CD4-positive, alpha-beta T cell (primary cell): ENCODE data around the gene CASS4. TPM values are rescaled to one million over a fixed set of nuclear protein-coding genes. Genes with fewer than 3 reads are reported as not detected.

ENCODE experiments used
- ATAC-seq: fragments of 200-7000 bp; cut with Tn5 transposase; one replicate; pipeline ENCODE4 v1.10.0; 2022; ENCODE audit warnings: mild to moderate bottlenecking; ENCODE audit not compliant: poor library complexity
- CTCF ChIA-PET: fragments of 350-600 bp; sonication (Branson Sonifier 250); formaldehyde crosslinking; loops from one replicate; lab custom pipeline; 2021; ENCODE audit warnings: antibody characterized with exemption, inconsistent platforms; lab: Charles Lee
- POLR2A ChIA-PET: fragments of 350-600 bp; sonication (Branson Sonifier 250); formaldehyde crosslinking; loops from one replicate; lab custom pipeline; 2021; ENCODE audit warnings: antibody characterized with exemption, inconsistent platforms; lab: Charles Lee
- DNase-seq, 14 experiments: peaks; one replicate each; pipeline ENCODE4 v3.0.0-alpha.2; 2013 to 2020; ENCODE audit warnings: mixed read lengths in 2 of 14
- H3K27ac ChIP-seq, 2 donors: one replicate each; pipeline versions ENCODE4 v1.5.1 to v1.7.0; 2013; ENCODE audit warnings: low read length in 2 of 2, low read depth in 1 of 2, mild to moderate bottlenecking in 1 of 2
- H3K27me3 ChIP-seq, 2 experiments: 1 replicate in 1 of 2; 2 replicates in 1 of 2; pipeline versions ENCODE4 v1.6.1 to v1.7.0; 2013; ENCODE audit warnings: low read length in 2 of 2, control low read depth in 1 of 2, mild to moderate bottlenecking in 1 of 2, moderate library complexity in 1 of 2; ENCODE audit not compliant: insufficient read depth in 2 of 2, control insufficient read depth in 1 of 2
- H3K36me3 ChIP-seq: one replicate; pipeline ENCODE4 v1.6.1; 2013; ENCODE audit warnings: low read length, control low read depth; ENCODE audit not compliant: insufficient read depth
- H3K4me1 ChIP-seq: one replicate; pipeline ENCODE4 v1.6.1; 2013; ENCODE audit warnings: low read length, control low read depth; ENCODE audit not compliant: insufficient read depth
- H3K4me3 ChIP-seq: one replicate; pipeline ENCODE4 v1.5.1; 2013; ENCODE audit warnings: mild to moderate bottlenecking, low read length, moderate library complexity
- H3K9me3 ChIP-seq, 2 experiments: 1 replicate in 1 of 2; 2 replicates in 1 of 2; pipeline versions ENCODE4 v1.6.1 to v1.7.0; 2013; ENCODE audit warnings: low read length in 2 of 2, mild to moderate bottlenecking in 2 of 2, control low read depth in 1 of 2, moderate library complexity in 1 of 2; ENCODE audit not compliant: control insufficient read depth in 1 of 2, insufficient read depth in 1 of 2
- H3K27ac Mint-ChIP-seq: one replicate; pipeline ENCODE4 v1.8.0; 2020; ENCODE audit warnings: mixed read lengths
- H3K27me3 Mint-ChIP-seq: one replicate; pipeline ENCODE4 v1.8.0; 2021; ENCODE audit warnings: mixed read lengths
- H3K36me3 Mint-ChIP-seq: one replicate; pipeline ENCODE4 v1.8.0; 2021; ENCODE audit warnings: low read depth, mixed read lengths
- H3K4me1 Mint-ChIP-seq: one replicate; pipeline ENCODE4 v1.8.0; 2021; ENCODE audit warnings: low read depth, mixed read lengths
- H3K4me3 Mint-ChIP-seq: one replicate; pipeline ENCODE4 v1.8.0; 2020; ENCODE audit warnings: mild to moderate bottlenecking, mixed read lengths
- H3K9me3 Mint-ChIP-seq: one replicate; pipeline ENCODE4 v1.8.0; 2020; ENCODE audit warnings: mixed read lengths
- intact Hi-C, 2 experiments: fragments of 100-400 bp; cut with DNase I in 1 of 2; cut with micrococcal nuclease in 1 of 2; formaldehyde crosslinking; loops; one replicate each; pipeline versions ENCODE4 v1.15.1 to v1.9.0; 2023 to 2025; cut with DNase I, micrococcal nuclease
- total RNA-seq, 174 experiments: library from RNA in 2 of 174; stranded (reverse) in 2 of 174; gene quantifications; one replicate each; pipeline ENCODE4 v1.2.3 and lab custom pipeline; 2021 to 2026
- TF ChIP-seq, protein P1 (sequence below): fragments of 200-600 bp; IDR thresholded peaks from one replicate; pipeline ENCODE4 v1.8.0; 2022; ENCODE audit warnings: antibody characterized with exemption, mild to moderate bottlenecking

Gene CASS4
- total RNA-seq, 2 experiments from 2014 or later = 37.0 to 39.8 TPM

DNA sequence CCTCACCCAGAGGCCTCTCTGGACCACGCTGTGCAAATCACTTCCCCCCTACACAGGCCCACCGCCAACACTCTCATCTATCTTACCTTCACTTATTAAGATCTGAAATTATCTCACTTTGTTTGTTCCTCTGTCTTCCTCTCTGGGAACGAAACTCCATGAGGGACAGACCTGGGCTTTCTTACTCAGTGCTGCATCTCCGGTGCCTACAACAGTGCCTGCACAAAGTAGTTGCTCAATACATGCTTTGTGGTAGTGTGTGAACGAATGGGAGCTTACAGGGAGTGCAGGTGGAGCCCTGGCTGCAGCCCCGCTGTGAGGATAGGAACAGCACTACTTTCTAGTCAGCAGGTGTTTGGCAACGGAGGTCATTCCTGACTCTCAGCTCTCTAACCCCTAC, 5.3 kb downstream of the CASS4 start:
- TF ChIP-seq, protein P1, sequence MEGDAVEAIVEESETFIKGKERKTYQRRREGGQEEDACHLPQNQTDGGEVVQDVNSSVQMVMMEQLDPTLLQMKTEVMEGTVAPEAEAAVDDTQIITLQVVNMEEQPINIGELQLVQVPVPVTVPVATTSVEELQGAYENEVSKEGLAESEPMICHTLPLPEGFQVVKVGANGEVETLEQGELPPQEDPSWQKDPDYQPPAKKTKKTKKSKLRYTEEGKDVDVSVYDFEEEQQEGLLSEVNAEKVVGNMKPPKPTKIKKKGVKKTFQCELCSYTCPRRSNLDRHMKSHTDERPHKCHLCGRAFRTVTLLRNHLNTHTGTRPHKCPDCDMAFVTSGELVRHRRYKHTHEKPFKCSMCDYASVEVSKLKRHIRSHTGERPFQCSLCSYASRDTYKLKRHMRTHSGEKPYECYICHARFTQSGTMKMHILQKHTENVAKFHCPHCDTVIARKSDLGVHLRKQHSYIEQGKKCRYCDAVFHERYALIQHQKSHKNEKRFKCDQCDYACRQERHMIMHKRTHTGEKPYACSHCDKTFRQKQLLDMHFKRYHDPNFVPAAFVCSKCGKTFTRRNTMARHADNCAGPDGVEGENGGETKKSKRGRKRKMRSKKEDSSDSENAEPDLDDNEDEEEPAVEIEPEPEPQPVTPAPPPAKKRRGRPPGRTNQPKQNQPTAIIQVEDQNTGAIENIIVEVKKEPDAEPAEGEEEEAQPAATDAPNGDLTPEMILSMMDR = no peak
- no peaks in the 10 kb centered on the region for H3K27me3 ChIP-seq
- no peaks in the 10 kb centered on the region for H3K36me3 ChIP-seq
- ATAC-seq (no peak), DNase-seq (no peak)
- no peak overlapping the region for H3K4me3 ChIP-seq
- peaks cover 86% of the 10 kb centered on the region for H3K4me1 ChIP-seq
- POLR2A ChIA-PET = interaction anchor here (1.2 to 2.2 kb wide), 6 partner anchors 12 to 981 kb away, joined by 4 to 9 read pairs (median 8); partner anchors contain the start of genes AURKA, CSTF1 and RTF2
- Mint-ChIP-seq H3K9me3 (no peaks in the 10 kb centered on the region), H3K36me3 (peaks cover 27% of the 10 kb centered on the region), H3K27ac (peak overlapping the region; percentile 91), H3K4me1 (peaks cover 87% of the 10 kb centered on the region), H3K27me3 (no peaks in the 10 kb centered on the region), H3K4me3 (peak overlapping the region; percentile 65)
- CTCF ChIA-PET = interaction anchor here (1.0 kb wide), 1 partner anchor 22 kb away, joined by 4 read pairs; no protein-coding TSS in a partner anchor
- intact Hi-C loops = no loop called here
- no peaks in the 10 kb centered on the region for H3K9me3 ChIP-seq
- peak overlapping the region; percentile 66 to 74 for H3K27ac ChIP-seq

DNA sequence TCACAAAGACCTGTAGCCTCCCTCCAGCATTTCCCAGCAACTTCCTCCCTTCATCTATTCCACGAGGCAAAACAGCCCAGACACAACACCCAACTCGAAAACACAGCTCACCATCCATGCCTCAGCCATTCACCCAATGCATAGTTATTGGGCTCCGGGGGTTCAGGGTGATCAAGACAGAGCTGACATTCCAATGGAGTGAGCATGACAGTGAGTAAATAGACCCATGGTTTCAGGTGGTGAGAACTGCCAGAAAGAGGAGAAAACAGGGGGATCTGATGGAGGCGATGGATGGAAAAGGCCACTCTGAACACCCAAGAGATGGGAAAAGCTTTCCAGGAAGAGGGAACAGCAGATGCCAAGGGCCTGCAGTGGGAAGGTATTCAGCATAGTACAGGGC, 5.9 kb downstream of the CASS4 start:
- H3K4me1 ChIP-seq = peaks cover 86% of the 10 kb centered on the region
- ChIA-PET POLR2A (interaction anchor here (1.2 to 2.2 kb wide), 10 partner anchors 11 to 980 kb away, joined by 3 to 9 read pairs (median 6); partner anchors contain the start of genes AURKA, CSTF1, FAM210B and RTF2), CTCF (interaction anchor here (1.0 kb wide), 1 partner anchor 23 kb away, joined by 4 read pairs; no protein-coding TSS in a partner anchor)
- no peaks in the 10 kb centered on the region for H3K9me3 ChIP-seq
- Mint-ChIP-seq H3K9me3 (no peaks in the 10 kb centered on the region), H3K4me1 (peaks cover 87% of the 10 kb centered on the region), H3K27me3 (no peaks in the 10 kb centered on the region), H3K4me3 (peak overlapping the region; percentile 83), H3K27ac (peak overlapping the region; percentile 91), H3K36me3 (peaks cover 29% of the 10 kb centered on the region)
- H3K27me3 ChIP-seq = no peaks in the 10 kb centered on the region
- H3K27ac ChIP-seq = peak overlapping the region; percentile 66 to 74
- TF ChIP-seq, protein P1 = no peak
- H3K4me3 ChIP-seq = no peak overlapping the region
- no peaks in the 10 kb centered on the region for H3K36me3 ChIP-seq
- intact Hi-C loops = loop anchor here in 1 of 2 experiments (1.0 kb wide), 1 partner anchor 18 kb away; no protein-coding TSS in a partner anchor
- no peak for ATAC-seq
- DNase-seq = no peak

DNA sequence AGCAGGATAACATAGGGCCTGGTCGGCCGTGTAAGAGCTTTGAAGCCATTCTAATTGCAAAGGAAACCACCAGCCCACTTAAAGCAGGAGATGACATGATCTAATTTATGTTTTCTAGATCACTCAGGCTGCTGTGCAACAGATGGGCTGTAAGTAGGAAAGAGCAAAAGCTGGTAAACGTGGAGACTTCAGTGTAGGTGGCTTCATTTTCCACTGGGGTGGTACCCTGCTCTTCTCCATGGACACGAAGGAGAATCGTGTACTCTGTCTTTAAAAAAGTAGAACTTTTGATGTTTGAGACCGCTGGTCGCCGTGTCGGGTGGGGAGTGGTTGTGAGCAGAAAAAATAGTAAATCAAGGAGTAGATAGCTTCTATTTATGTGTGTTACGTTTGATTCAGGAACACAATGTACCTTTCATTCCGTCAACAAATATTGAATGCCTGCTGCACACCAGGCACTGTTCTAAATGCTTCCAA, 6.4 kb downstream of the CASS4 start:
- Histone ChIP-seq H3K9me3 (no peaks in the 10 kb centered on the region), H3K4me1 (peaks cover 83% of the 10 kb centered on the region), H3K27ac (peak overlapping the region; percentile 66 to 74), H3K4me3 (peak overlapping the region; percentile 13), H3K27me3 (no peaks in the 10 kb centered on the region), H3K36me3 (no peaks in the 10 kb centered on the region)
- intact Hi-C loops = loop anchor here in 1 of 2 experiments (1.0 kb wide), 1 partner anchor 18 kb away; no protein-coding TSS in a partner anchor
- H3K4me1 Mint-ChIP-seq = peaks cover 87% of the 10 kb centered on the region
- no peaks in the 10 kb centered on the region for H3K9me3 Mint-ChIP-seq
- H3K36me3 Mint-ChIP-seq = peaks cover 29% of the 10 kb centered on the region
- ChIA-PET CTCF (no interaction called here), POLR2A (interaction anchor here (0.8 to 2.2 kb wide), 14 partner anchors 10 to 980 kb away, joined by 3 to 9 read pairs (median 6); partner anchors contain the start of genes AURKA, CSTF1, FAM210B and RTF2)
- TF ChIP-seq, protein P1 = no peak
- peak overlapping the region; percentile 91 for H3K27ac Mint-ChIP-seq
- H3K27me3 Mint-ChIP-seq = no peaks in the 10 kb centered on the region
- DNase-seq (peak in 5 of 14 experiments; percentile 8 to 66 (median 60)), ATAC-seq (peak; percentile 52)
- H3K4me3 Mint-ChIP-seq = peak overlapping the region; percentile 83
